ENCODE data around the gene GP1BB. TPM values are rescaled to one million over a fixed set of nuclear protein-coding genes. Genes with fewer than 3 reads are reported as not detected.
A peak's percentile ranks its signal among the peaks of the same experiment; 100 is the strongest.

The GP1BB gene
- total and polyA plus RNA-seq, 2 of the 4 experiments (the other 2 are of a cell fraction): 0.18 to 1.5 TPM

GRCh38 chr22:19742160-19743066 lies 19.1 kb downstream of the GP1BB start:
- Histone ChIP-seq H4K20me1 (ENCODE audit: insufficient read depth, low read length) (no peaks in the 10 kb centered on the region; the same call in 1 of the 2 replicates), H4K5ac (ENCODE audit: low read depth, low read length) (no peak overlapping the region), H2AFZ (replicated peaks; ENCODE audit: low read length, poor library complexity) (peak overlapping the region; percentile 32), H3K27me3 (ENCODE audit: control insufficient read depth, insufficient read depth, low read length) (no peaks in the 10 kb centered on the region; the same call in 1 of the 2 replicates), H2BK20ac (ENCODE audit: low read depth, low read length) (no peak overlapping the region), H3K56ac (ENCODE audit: extremely low read depth, insufficient read depth, low read length) (no peak overlapping the region), H2AK9ac (replicated peaks; ENCODE audit: low read depth, low read length, poor library complexity) (peak overlapping the region; percentile 42), H4K91ac (ENCODE audit: insufficient read depth, low read depth, low read length) (no peak overlapping the region), H3K4ac (ENCODE audit: low read depth, low read length) (no peak overlapping the region), H3K18ac (ENCODE audit: low read depth, low read length) (no peak overlapping the region), H2BK120ac (ENCODE audit: low read depth, low read length) (no peak overlapping the region), H3K4me2 (ENCODE audit: low read depth, low read length) (no peak overlapping the region), H3K4me1 (ENCODE audit: control insufficient read depth, insufficient read depth, low read length) (peaks cover 2% of the 10 kb centered on the region; the same call in 1 of the 2 replicates), H3K27ac (ENCODE audit: insufficient read depth, low read length) (no peak overlapping the region), H3K79me1 (ENCODE audit: low read depth in 1 of 2, low read length in 2 of 2) (no peaks in the 10 kb centered on the region), H3K9me3 (ENCODE audit: control insufficient read depth, insufficient read depth, low read length) (no peaks in the 10 kb centered on the region), H3K4me3 (ENCODE audit: insufficient read depth, low read depth, low read length) (no peak overlapping the region), H2BK5ac (ENCODE audit: low read depth, low read length, poor library complexity, severe bottlenecking) (no peak overlapping the region), H3K14ac (replicated peaks; ENCODE audit: low read depth, low read length) (no peak overlapping the region), H3K9me1 (ENCODE audit: insufficient read depth, low read length) (no peaks in the 10 kb centered on the region), H3K36me3 (ENCODE audit: control insufficient read depth, insufficient read depth, low read length) (no peaks in the 10 kb centered on the region), H3K9ac (ENCODE audit: low read depth, low read length) (no peak overlapping the region), H4K8ac (ENCODE audit: low read depth in 2 of 2, low read length in 2 of 2) (no peak overlapping the region), H3K23ac (ENCODE audit: low read depth, low read length) (no peak overlapping the region), H2AK5ac (ENCODE audit: low read depth, low read length) (no peak overlapping the region), H2BK15ac (ENCODE audit: low read depth, low read length) (no peak overlapping the region)
- DNase-seq (no peak), ATAC-seq (ENCODE audit: low read depth) (no peak)
- BruUV-seq (replicated peaks): no TSS peak
- CTCF ChIA-PET: interaction anchor here (0.9 to 1.3 kb wide), 2 partner anchors 12 to 168 kb away, joined by 3 to 4 read pairs; no protein-coding TSS in a partner anchor
- TF ChIP-seq NFE2L2 (IDR thresholded peaks at IDR 0.05; ENCODE audit: low read depth, low read length): no peak
- POLR2A ChIA-PET (ENCODE audit: unreplicated experiment): no interaction called here
- intact Hi-C loops (cut with micrococcal nuclease): no loop called here
- 90% methylated on average over 2 of the region's 21 CpGs; no CpG with 5 or more reads in 1 of the 2 experiments for WGBS, 2 experiments (ENCODE audit: extremely low coverage in 2 of 2, insufficient read length in 1 of 2)
- in situ Hi-C loops (cut with MboI; ENCODE audit: low sequenced_read_pairs): no loop called here
- dilution Hi-C loops (cut with HindIII; ENCODE audit: low sequenced_read_pairs, unreplicated experiment): no loop called here

Measured in IMR-90 (cell line).